Natural killer cell (primary cell): ENCODE measurements around the gene ALDH9A1. TPM values are rescaled to one million over a fixed set of nuclear protein-coding genes. Genes with fewer than 3 reads are reported as not detected.
"Not testable (repeated sequence)": the region's sequence is repeated elsewhere in the genome, so short reads cannot be mapped to it uniquely, and the experiment has no call there.

Experiments
- ATAC-seq, 3 donors: fragments of 150-1000 bp in 2 of 3; fragments of 200-7000 bp in 1 of 3; cut with Tn5 transposase; 1 replicate in 1 of 3; 2 replicates in 2 of 3; pipeline ENCODE4 v1.10.0; 2021; ENCODE audit warnings: mild to moderate bottlenecking in 2 of 3, moderate library complexity in 2 of 3
- DNase-seq, 2 donors: peaks; one replicate each; pipeline versions ENCODE4 v3.0.0 to v3.0.0-alpha.2; 2013 to 2021; ENCODE audit warnings: mixed read lengths in 1 of 2
- H3K27ac ChIP-seq: one replicate; pipeline ENCODE4 v1.5.1; 2013; ENCODE audit warnings: mild to moderate bottlenecking, low read length
- H3K27me3 ChIP-seq: one replicate; pipeline ENCODE4 v1.6.1; 2013; ENCODE audit warnings: low read length; ENCODE audit not compliant: control insufficient read depth, insufficient read depth
- H3K36me3 ChIP-seq: one replicate; pipeline ENCODE4 v1.6.1; 2013; ENCODE audit warnings: low read length; ENCODE audit not compliant: control insufficient read depth, insufficient read depth
- H3K4me1 ChIP-seq: one replicate; pipeline ENCODE4 v1.6.1; 2013; ENCODE audit warnings: low read length; ENCODE audit not compliant: control insufficient read depth, insufficient read depth
- H3K4me3 ChIP-seq: one replicate; pipeline ENCODE4 v1.5.1; 2013; ENCODE audit warnings: low read length
- H3K9me3 ChIP-seq: one replicate; pipeline ENCODE4 v1.6.1; 2013; ENCODE audit warnings: low read length; ENCODE audit not compliant: control insufficient read depth, insufficient read depth
- H3K27ac Mint-ChIP-seq, 2 donors: one replicate each; pipeline ENCODE4 v1.8.0; 2022; ENCODE audit warnings: mild to moderate bottlenecking in 2 of 2, mixed read lengths in 2 of 2, moderate library complexity in 1 of 2
- H3K27me3 Mint-ChIP-seq, 2 donors: one replicate each; pipeline ENCODE4 v1.8.0; 2022; ENCODE audit warnings: low read depth in 2 of 2, mixed read lengths in 2 of 2
- H3K36me3 Mint-ChIP-seq: one replicate; pipeline ENCODE4 v1.8.0; 2022; ENCODE audit warnings: mixed read lengths
- H3K4me1 Mint-ChIP-seq, 2 donors: one replicate each; pipeline ENCODE4 v1.8.0; 2022; ENCODE audit warnings: mixed read lengths in 2 of 2
- H3K4me3 Mint-ChIP-seq: one replicate; pipeline ENCODE4 v1.8.0; 2022; ENCODE audit warnings: mild to moderate bottlenecking, moderate library complexity, mixed read lengths
- H3K9me3 Mint-ChIP-seq, 2 donors: one replicate each; pipeline ENCODE4 v1.8.0; 2022; ENCODE audit warnings: mixed read lengths in 2 of 2
- CTCF ChIP-seq: fragments of 200-600 bp; IDR thresholded peaks from one replicate; pipeline ENCODE4 v1.8.0; 2022; ENCODE audit warnings: antibody characterized with exemption
- WGBS: methylation state at CpG from one replicate; pipeline ENCODE4 v1.1.7; 2013; ENCODE audit warnings: missing lambda C conversion rate; ENCODE audit not compliant: insufficient coverage; 5-methylcytosine and 5-hydroxymethylcytosine counted together
- intact Hi-C: fragments of 100-400 bp; cut with micrococcal nuclease; formaldehyde crosslinking; loops from one replicate; pipeline ENCODE4 v1.14.2; 2022
- total RNA-seq, 4 donors: library from RNA; stranded (reverse); fragments of 120-200 nt in 1 of 4; gene quantifications; one replicate each; pipeline versions ENCODE4 v1.2.3 to v1.2.4, GENCODE V29; 2013 to 2022

Gene ALDH9A1
- total RNA-seq, 3 donors from 2014 or later (not counting 1 experiment from before 2014, with no cell fraction given): 38.0 to 57.1 (median 50.3) TPM

- no peaks in the 10 kb centered on the region for H3K4me1 ChIP-seq
- H3K27me3 Mint-ChIP-seq: no peaks in the 10 kb centered on the region
- ATAC-seq (no peak), DNase-seq (no peak)
- H3K36me3 Mint-ChIP-seq: no peaks in the 10 kb centered on the region
- H3K27ac ChIP-seq: no peak overlapping the region
- H3K9me3 Mint-ChIP-seq: no peaks in the 10 kb centered on the region
- H3K4me1 Mint-ChIP-seq: peaks cover 0 to 7% of the 10 kb centered on the region in 2 donors
- 95% methylated on average over 1 of the region's 1 CpG for WGBS
- intact Hi-C loops: no loop called here
- H3K27me3 ChIP-seq: no peaks in the 10 kb centered on the region
- no peak overlapping the region for H3K4me3 ChIP-seq
- no peaks in the 10 kb centered on the region for H3K9me3 ChIP-seq
- H3K4me3 Mint-ChIP-seq: no peak overlapping the region
- no peak overlapping the region for H3K27ac Mint-ChIP-seq
- no peaks in the 10 kb centered on the region for H3K36me3 ChIP-seq
- no peak for TF ChIP-seq CTCF
Observed at GRCh38 chr1:165639821-165640623, 58.3 kb downstream of the ALDH9A1 start.

GRCh38 chr1:165638211-165638610 is 60.2 kb downstream of the ALDH9A1 start:
- H3K27ac ChIP-seq, H3K9me3 Mint-ChIP-seq, ATAC-seq, H3K27ac Mint-ChIP-seq, H3K4me3 ChIP-seq, H3K27me3 ChIP-seq, H3K27me3 Mint-ChIP-seq, DNase-seq, H3K4me3 Mint-ChIP-seq, H3K4me1 ChIP-seq, H3K36me3 Mint-ChIP-seq, H3K9me3 ChIP-seq, intact Hi-C loops, H3K36me3 ChIP-seq: not testable (repeated sequence)
- H3K4me1 Mint-ChIP-seq: peaks cover 0 to 18% of the 10 kb centered on the region in 2 donors
- 96% methylated on average over 7 of the region's 7 CpGs for WGBS

GRCh38 chr1:165637427-165637826 is 60.9 kb downstream of the ALDH9A1 start:
- Mint-ChIP-seq H3K27ac (no peak overlapping the region), H3K4me3 (no peak overlapping the region), H3K9me3 (no peaks in the 10 kb centered on the region), H3K4me1 (peaks cover 0 to 26% of the 10 kb centered on the region in 2 donors), H3K36me3 (no peaks in the 10 kb centered on the region), H3K27me3 (no peaks in the 10 kb centered on the region)
- 96% methylated on average over 1 of the region's 1 CpG for WGBS
- Histone ChIP-seq H3K36me3 (no peaks in the 10 kb centered on the region), H3K27ac (no peak overlapping the region), H3K4me3 (no peak overlapping the region), H3K4me1 (no peaks in the 10 kb centered on the region), H3K9me3 (no peaks in the 10 kb centered on the region), H3K27me3 (no peaks in the 10 kb centered on the region)
- intact Hi-C loops: no loop called here
- TF ChIP-seq CTCF: no peak
- ATAC-seq (no peak), DNase-seq (no peak)

- intact Hi-C loops: no loop called here
- H3K27me3 Mint-ChIP-seq: no peaks in the 10 kb centered on the region
- no peak overlapping the region for H3K27ac Mint-ChIP-seq
- peaks cover 0 to 26% of the 10 kb centered on the region in 2 donors for H3K4me1 Mint-ChIP-seq
- H3K36me3 Mint-ChIP-seq: no peaks in the 10 kb centered on the region
- TF ChIP-seq CTCF: no peak
- Histone ChIP-seq H3K4me3 (no peak overlapping the region), H3K4me1 (peaks cover 13% of the 10 kb centered on the region), H3K36me3 (no peaks in the 10 kb centered on the region), H3K27ac (no peak overlapping the region), H3K9me3 (no peaks in the 10 kb centered on the region), H3K27me3 (no peaks in the 10 kb centered on the region)
- H3K9me3 Mint-ChIP-seq: no peaks in the 10 kb centered on the region
- 63% methylated on average over 1 of the region's 2 CpGs for WGBS
- no peak overlapping the region for H3K4me3 Mint-ChIP-seq
- ATAC-seq (no peak), DNase-seq (no peak)
Observed at GRCh38 chr1:165635823-165636222, 62.5 kb downstream of the ALDH9A1 start.
